G401.6 (cell line): ENCODE data around the gene DIAPH1.

ENCODE experiments used
- FAIRE-seq: peaks from 2 replicates; lab custom pipeline; 2012; peaks lifted over from hg19 to GRCh38; lab: Jason Lieb, UNC

Gene DIAPH1

DNA sequence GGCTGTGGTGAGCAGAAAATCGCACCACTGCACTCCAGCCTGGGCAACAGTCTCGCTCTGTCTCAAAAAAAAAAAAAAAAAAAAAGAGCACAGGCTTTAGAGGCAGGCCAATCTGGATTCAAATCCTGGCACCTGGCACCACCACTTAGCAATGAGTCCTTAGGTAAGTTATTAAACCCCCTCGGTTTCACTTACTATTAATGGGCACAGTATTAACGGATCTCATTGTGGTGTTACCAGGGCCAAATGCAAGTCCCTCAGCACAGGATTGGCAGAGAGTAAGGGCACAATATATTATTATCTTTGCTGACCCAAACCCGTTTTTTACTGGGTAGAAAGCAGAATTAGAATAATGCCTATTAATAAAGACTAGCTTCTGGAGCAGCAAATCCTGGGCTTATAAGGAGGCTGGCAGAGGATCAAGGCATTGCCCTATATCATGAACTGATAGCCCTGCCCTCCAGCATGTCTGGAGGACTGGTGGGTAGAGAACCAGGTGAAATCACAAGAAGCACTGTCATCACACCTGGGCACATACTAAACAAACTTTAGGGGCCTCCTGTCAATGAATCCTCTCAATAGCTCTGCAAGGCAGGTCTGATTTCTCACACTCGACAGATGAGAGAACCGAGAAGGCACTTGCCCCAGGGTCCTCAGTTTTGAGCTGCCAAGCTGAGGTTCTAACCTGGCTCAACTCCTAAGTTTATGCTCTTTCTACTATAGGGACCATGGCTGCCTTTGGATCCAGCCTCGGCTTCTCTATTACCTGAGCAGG lies 112.2 kb downstream of the DIAPH1 start:
- FAIRE-seq, result no peak

DNA sequence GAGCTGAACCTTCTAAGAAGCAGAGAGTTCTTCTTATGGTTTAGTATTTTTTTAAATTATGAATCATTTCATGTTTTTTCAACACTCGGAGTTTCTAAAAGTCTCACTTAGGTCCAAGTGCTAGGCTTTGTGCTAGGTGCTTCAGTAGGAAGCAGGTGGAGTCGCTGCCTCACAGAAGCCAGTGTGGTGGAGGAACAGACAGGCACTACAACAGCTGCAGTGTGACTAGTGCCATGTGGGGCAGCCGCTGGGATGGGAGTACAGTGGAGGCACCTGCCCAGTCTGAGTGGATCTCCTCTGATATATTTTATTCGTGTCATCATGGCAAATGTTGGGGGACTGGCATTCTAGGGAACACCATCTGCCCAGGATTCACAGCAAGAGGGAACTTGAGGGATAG lies 114.6 kb downstream of the DIAPH1 start:
- no peak for FAIRE-seq

DNA sequence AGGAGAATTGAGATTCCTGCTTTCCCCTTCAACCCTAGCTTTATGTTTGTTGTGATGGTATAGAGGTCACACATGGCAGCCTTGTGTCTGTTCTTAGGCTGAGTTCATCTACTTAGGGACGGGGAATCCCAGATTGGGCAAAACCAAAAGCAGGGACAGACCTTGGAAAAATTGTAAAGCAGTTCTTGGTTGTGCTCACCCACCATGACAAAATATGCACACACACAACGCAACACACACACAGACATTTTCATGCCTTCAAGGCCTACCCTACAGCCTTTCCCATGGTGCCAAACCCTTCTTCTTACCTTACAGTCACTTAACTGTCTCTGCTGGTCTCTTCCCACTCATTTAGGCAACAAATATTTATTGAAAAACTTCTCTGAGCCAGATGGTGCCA lies 115.1 kb downstream of the DIAPH1 start:
- no peak for FAIRE-seq

DNA sequence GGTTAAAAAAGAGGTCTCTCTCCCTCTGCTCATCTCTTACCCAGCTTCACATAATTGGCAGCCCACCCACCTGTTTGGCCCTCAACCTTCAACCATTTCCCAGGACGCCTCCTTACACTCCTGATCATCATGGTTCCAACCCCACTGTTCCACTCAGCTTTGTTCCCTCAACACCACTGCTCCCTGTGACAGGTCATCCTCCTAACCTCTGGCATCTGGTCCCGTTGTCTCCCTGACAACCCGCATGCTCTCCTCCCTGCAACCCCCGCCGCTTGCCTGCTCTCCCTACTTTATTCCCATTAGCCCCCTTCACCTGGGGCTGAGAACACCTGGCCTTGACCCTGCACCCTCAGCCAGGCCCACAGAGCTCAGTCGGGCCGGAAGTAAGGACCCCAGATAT lies 117.0 kb downstream of the DIAPH1 start:
- no peak for FAIRE-seq

DNA sequence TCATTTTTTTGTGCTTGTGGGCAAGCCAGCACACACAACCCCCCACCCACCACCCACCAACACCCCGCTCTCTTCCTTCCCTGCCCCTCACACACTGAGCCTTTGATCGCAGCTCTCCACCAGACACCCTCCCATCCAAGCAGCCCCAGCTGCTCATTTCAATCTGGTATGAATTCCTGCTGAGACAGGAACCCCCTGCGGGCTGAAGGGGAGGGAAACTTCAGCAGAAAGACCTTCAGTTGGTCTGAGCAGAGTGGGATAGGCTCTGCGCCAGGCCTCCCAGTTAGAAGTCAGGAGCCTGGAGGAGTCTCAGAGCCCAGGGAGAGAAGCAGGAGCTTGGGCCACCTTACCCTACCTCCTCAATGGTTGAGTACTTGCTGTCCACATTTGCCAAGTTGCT lies 122.8 kb downstream of the DIAPH1 start:
- no peak for FAIRE-seq

DNA sequence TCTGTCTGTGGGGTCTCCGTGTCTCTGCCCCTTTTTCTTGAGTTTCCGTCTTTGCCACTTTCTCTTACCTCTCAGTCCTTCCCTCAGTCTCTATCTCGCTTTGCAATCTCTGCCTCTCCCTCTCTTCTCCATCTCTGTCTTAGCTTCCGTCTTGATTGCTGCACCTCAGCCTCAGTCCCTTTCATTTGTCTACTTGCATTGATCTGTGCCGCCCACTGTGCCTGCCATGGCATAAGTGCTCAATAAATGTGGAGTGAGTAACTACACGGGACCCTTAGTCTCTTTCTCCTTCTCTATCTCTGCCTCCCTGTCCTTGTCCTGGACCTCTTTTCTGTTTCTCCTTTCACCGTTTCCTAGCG lies 123.4 kb downstream of the DIAPH1 start:
- no peak for FAIRE-seq

DNA sequence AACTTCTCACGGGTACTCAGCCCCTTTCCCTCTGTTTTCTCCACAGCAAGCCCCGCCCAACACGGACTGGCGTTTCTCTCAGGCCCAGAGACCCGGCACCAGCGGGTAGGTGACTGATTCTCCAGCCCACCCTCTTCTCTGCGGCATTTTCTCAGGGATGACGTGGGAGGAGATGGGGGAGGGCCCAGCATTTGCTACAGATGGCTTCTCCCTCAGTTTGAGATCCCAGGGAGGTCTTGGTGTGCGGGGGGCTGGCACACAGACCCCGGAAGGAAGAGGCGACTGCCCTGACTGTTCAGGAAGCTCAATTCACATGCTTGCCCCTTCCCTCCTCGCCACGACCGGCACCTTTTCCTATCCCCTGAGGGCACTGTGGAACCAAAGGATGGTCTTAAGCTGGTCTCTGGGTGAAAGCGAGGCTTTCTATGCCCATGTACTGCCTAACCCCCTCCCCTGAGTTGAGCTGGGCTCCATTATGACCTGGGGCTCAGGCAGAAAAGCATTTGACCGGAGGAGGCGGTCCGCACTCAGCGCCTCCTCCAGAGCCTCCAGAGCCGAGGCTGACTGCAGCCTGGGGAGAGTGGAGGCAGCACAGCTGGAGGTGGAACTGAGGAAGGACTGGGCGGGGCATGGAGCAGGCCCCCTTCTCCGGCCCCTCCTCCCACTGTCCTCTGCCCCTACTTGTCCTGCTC lies 123.9 kb downstream of the DIAPH1 start:
- FAIRE-seq, result no peak

DNA sequence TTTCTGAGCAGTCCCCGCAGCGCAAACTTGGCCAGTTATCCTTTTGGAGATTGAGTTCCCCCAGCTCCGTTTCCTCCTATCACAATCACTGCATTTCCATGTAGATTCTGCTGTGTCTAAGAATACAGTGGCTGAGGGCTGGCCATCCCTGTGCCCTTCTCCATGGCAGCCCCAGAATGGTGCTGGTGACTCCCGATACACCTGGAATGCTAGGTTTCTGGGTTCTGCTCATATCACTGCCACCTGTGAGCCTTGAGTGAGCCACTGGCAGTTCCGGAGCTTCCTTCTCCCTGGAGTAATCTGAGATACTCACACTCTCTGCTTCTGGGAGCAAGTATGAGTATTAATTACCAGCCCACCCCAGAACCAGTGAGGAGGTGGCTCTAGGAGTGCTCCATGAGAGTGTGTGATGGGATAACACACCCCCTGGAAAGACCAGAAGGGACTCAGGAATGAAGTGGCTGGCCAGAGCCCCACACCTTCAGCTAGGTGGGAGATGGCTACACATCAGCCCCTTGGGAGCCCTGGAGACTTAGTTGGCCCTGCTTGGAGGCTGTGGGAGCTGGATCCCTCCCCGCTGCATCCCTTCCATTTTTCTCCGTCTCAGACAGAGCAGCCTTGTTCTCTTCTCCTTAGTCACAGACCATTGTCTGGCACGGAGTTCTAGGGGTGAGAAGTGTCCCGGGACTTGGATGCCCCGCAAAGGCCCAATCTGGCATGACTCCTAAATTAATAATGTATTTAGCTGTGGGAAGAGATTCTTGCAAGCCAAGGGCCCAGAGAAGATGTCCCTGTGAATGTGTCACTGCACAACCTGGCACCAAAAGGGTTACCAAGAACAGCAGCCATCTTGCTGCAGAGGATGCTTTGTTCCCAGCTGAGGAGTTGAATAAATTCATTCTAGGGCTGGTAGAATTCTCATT lies 125.0 kb downstream of the DIAPH1 start:
- no peak for FAIRE-seq

DNA sequence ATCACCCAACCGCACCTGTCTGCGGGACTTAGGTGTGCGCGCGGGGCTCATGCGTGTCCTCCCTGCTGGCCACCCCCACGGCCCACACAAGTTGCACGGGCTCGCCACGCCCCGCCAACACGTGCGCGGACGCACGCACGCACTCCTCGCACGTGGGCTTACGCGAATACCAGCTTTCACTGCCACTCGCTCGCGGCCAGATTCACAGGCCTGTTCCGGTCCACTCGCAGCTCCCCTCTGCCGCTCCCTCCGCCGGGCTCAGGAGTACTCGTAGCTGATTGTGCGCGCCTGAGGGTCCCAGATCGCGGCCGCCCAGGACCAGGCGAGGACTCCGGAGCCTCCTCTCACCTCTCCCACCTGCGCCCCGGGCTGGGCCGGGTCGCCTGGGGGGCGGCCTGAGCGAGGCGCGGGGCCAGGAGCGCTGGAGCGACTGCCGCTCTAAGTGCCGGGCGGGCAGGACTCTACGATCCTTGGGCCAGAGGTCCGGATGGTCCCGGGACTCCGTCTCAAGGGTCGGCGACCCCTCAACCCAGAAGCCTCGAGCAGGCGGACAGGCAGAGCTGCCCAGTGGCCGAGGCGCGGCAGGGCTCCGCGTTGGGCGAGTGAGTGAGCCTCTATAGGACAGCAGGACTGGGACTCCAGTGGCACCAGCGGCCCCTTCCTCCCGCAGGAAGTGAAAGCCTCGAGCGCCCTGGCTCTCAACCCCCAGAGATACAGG lies 126.5 kb downstream of the DIAPH1 start:
- no peak for FAIRE-seq

DNA sequence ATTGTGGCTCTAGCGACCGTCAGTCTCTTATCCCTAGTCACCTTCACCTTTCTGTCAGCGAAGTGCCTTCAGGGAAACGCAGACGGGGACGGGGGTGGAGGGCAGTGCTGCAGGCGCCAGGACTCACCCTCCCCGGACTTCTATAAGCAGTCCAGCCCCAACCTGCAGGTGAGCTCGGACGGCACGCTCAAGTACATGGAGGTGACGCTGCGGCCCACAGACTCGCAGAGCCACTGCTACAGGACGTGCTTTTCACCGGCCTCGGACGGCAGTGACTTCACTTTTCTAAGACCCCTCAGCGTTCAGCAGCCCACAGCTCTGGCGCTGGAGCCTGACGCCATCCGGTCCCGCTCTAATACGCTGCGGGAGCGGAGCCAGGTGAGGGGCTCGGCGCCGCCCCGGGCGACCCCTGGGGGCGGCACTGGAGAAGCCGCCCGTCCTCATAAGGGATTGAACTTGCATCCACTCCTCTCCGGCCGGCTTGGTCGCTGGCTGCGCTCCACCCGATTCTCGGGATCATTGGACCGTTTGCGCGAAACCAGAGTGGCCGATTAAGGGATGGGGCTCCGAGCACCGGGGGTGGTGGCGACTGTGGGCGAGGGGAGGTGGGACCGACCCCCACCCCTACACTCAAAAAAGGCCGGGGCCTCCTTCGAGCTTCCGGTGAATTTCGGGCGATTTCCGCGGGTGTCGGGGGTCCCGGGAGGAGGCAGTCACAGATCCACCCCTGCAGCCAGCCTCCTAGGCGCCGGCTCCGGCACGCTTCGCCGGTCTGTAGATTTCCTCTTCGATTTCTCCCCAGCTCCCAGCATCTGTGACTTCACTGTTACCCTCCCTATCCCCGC lies 127.3 kb downstream of the DIAPH1 start:
- FAIRE-seq, result no peak

DNA sequence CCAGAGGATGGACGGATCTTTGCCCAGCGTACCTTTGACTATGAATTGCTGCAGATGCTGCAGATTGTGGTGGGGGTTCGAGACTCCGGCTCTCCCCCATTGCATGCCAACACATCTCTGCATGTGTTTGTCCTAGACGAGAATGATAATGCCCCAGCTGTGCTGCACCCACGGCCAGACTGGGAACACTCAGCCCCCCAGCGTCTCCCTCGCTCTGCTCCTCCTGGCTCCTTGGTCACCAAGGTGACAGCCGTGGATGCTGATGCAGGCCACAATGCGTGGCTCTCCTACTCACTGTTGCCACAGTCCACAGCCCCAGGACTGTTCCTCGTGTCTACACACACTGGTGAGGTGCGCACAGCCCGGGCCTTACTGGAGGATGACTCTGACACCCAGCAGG lies 128.0 kb downstream of the DIAPH1 start:
- no peak for FAIRE-seq

DNA sequence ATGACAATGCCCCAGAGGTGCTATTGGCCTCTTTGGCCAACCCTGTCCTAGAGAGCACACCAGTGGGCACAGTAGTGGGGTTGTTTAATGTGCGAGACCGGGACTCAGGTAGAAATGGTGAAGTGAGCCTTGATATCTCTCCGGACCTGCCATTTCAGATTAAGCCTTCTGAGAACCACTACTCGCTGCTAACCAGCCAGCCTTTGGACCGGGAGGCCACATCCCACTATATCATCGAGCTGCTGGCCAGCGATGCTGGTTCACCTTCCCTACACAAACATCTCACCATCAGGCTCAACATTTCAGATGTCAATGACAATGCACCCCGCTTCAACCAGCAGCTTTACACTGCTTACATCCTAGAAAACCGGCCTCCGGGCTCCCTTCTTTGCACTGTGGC lies 128.5 kb downstream of the DIAPH1 start:
- FAIRE-seq, result no peak

DNA sequence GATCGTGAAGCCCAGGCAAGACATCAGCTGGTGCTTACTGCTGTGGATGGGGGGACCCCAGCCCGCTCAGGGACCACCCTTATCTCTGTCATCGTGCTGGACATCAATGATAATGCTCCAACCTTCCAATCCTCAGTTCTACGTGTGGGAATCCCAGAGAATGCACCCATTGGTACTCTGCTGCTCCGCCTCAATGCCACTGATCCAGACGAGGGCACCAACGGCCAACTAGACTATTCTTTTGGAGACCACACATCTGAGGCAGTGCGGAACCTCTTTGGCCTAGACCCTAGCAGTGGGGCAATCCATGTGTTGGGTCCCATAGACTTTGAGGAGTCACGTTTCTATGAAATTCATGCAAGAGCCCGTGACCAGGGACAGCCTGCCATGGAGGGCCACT lies 129.0 kb downstream of the DIAPH1 start:
- no peak for FAIRE-seq

DNA sequence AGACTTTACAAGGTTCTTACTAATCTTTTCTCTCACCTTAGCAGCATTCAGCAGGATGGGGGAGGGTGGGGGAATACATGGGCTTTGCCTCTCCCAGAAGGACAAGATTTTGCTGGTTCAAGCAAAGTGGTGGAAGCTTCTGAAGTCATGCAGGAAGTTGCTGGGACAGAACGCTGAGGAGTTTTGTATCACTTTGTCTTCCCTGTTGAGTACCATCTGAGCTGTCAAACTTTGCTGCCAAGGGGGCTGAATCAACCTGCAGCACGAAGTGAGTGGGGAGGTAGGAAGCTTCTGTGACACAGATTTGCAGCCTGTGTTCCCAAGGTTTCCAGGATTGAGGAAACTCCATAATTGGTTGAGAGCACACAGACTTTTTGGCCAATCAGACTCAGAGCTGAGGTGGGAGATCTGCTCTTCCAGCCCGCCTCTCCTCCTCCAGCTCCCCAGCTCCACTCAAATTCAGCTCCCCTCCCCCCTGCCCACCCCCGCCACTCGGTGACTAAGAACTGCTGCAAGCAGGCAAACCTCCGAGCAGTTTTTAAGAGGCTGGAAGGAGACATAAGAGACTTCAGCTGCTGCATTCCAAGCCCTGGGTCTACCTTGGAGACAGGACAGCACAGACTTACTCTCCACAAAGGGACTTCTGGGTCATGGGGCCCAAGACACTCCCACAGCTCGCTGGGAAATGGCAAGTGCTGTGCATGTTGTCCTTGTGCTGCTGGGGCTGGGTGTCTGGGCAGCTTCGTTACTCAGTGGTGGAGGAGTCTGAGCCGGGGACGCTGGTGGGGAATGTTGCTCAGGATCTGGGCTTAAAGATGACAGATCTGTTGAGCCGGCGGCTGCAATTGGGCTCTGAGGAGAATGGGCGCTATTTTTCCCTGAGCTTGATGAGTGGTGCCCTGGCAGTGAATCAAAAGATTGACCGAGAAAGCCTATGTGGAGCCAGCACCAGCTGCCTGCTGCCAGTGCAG lies 129.9 kb downstream of the DIAPH1 start, which contains the start of gene PCDHGC5:
Gene PCDHGC5 (plus strand): TSS at position 491 of the 971 bp plus-strand sequence. CDS start 160 bp downstream, at position 651.
- no peak for FAIRE-seq

DNA sequence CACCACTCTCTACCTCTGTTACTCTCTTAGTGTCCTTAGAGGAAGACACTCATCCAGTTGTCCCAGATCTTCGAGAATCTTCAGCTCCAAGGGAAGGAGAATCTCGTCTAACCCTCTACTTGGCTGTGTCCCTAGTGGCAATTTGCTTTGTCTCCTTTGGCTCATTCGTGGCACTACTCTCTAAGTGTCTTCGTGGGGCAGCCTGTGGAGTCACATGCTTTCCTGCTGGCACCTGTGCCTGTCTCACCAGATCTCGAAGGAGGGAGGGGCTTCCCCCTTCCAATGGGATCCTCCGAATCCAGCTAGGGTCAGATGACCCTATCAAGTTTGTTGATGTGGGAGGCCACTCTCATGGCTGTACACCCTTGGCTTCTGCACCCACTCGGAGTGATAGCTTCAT lies 131.7 kb downstream of the DIAPH1 start:
- no peak for FAIRE-seq

DNA sequence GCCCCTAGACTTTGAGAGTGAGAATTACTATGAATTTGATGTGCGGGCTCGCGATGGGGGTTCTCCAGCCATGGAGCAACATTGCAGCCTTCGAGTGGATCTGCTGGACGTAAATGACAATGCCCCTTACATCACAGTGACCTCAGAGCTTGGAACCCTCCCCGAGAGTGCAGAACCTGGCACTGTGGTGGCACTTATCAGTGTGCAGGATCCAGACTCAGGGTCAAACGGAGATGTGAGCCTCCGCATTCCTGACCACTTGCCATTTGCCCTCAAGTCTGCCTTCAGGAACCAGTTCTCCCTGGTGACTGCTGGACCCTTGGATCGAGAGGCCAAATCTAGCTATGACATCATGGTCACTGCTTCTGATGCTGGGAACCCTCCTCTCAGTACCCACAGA lies 132.7 kb downstream of the DIAPH1 start:
- no peak for FAIRE-seq

DNA sequence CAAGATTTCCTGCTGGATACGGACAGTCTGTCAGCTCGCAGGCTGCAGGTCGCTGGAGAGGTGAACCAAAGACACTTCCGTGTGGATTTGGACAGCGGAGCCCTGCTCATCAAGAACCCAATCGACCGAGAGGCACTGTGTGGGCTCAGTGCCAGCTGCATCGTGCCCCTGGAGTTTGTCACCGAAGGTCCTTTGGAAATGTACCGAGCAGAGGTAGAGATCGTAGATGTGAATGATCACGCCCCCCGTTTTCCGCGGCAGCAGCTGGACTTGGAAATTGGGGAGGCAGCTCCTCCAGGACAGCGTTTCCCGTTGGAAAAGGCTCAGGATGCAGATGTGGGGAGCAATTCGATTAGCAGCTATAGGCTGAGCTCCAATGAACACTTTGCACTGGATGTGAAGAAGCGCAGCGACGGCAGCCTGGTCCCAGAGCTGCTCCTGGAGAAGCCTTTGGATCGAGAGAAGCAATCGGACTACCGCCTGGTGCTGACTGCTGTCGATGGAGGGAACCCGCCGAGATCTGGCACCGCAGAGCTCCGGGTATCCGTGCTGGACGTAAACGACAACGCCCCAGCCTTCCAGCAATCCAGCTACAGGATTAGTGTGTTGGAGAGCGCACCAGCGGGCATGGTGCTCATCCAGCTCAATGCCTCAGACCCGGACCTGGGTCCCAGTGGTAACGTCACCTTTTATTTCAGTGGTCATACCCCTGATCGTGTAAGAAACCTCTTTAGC lies 133.3 kb downstream of the DIAPH1 start:
- no peak for FAIRE-seq

DNA sequence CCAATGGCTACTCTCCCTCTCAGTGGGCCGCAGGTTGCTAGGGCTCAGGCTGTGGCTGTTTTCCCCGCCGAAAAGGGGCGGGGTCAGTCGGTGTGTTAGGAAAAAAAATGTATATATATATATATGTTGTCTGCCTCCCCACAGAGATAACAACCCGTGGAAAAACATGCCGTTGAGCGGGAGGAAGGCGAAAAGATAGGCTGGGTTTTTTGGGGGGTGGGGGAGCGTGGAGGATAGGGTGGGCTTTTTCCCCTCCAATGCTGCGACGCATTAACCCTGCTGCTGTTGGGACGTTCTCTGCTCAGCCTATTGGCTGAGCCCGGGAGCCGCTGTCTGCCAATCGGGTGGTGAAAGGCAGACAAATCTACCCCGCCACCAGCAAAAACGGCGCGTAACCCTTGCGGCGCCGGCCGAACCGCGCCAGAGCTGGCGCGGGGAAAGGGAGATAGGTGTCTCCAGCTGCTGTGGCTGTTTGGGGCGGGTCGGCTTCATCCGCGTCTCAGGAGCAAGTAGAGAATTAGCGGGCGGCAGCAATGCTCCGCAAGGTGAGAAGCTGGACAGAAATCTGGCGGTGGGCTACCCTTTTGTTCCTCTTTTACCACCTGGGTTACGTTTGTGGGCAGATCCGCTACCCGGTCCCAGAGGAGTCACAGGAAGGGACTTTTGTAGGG lies 134.0 kb downstream of the DIAPH1 start, which contains the start of gene PCDHGC4:
Gene PCDHGC4 (plus strand): TSS at position 390 of the 671 bp plus-strand sequence. CDS start 144 bp downstream, at position 534.
- FAIRE-seq, result no peak

DNA sequence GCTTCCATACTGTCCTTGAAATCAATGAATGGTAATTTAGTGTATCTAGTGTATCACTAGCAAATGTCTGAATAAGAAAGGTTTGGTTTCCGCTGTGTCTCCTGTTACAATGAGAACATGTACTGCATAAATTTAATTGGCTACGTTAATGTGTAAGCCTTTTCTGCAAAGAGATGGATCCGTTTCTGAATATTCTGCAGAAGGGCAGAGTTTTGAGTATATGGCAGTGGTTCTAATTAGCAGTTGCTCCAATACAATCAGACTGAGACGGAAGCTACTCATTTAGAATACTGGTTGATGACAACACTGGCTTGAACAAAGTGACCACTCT lies 134.5 kb downstream of the DIAPH1 start:
- no peak for FAIRE-seq
